PC-9 (cell line): ENCODE data around the gene CYP24A1. TPM values are rescaled to one million over a fixed set of nuclear protein-coding genes. Genes with fewer than 3 reads are reported as not detected.

Source experiments
- BruUV-seq: library from RNA; stranded (reverse); fragments of 400-500 nt; replicated peaks from 2 replicates; lab custom pipeline; 2021; lab: Mats Ljungman, UMichigan
- CTCF ChIA-PET: fragments of 300-600 bp; sonication (Branson Sonifier 250); formaldehyde crosslinking; loops from one replicate; lab custom pipeline; 2022; ENCODE audit warnings: antibody characterized with exemption; lab: Charles Lee
- POLR2A ChIA-PET: fragments of 300-600 bp; sonication (Branson Sonifier 250); formaldehyde crosslinking; loops from one replicate; lab custom pipeline; 2022; ENCODE audit warnings: antibody characterized with exemption; ENCODE audit not compliant: unreplicated experiment; lab: Charles Lee
- DNase-seq, 2 experiments: peaks; one replicate each; pipeline versions ENCODE4 v3.0.0 to v3.0.0-alpha.2; 2015 to 2022; ENCODE audit warnings: mixed read lengths in 1 of 2
- H2AFZ ChIP-seq: fragments of 200-600 bp; sonication (generic); 2 replicates; pipeline ENCODE4 v1.8.1; 2017; ENCODE audit warnings: antibody characterized with exemption
- H3F3A ChIP-seq: fragments of 200-600 bp; sonication (generic); 2 replicates; pipeline ENCODE4 v1.8.1; 2017; ENCODE audit warnings: antibody characterized with exemption, mild to moderate bottlenecking, low read depth; ENCODE audit not compliant: insufficient read depth
- H3K27ac ChIP-seq: fragments of 200-600 bp; sonication (generic); 2 replicates; pipeline ENCODE4 v1.6.1; 2016; ENCODE audit warnings: mixed run types
- H3K27me3 ChIP-seq: fragments of 200-600 bp; sonication (generic); 2 replicates; pipeline ENCODE4 v1.6.1; 2016; ENCODE audit warnings: low read depth, mixed run types; ENCODE audit not compliant: insufficient read depth
- H3K36me3 ChIP-seq: fragments of 200-600 bp; sonication (generic); 2 replicates; pipeline ENCODE4 v1.6.1; 2016; ENCODE audit warnings: low read depth, mixed run types
- H3K4me1 ChIP-seq: fragments of 200-600 bp; sonication (generic); replicated peaks from 2 replicates; pipeline ENCODE4 v1.6.1; 2016; ENCODE audit warnings: mixed run types; ENCODE audit not compliant: insufficient read depth
- H3K4me2 ChIP-seq: fragments of 200-600 bp; sonication (generic); 2 replicates; pipeline ENCODE4 v1.6.1; 2017; ENCODE audit warnings: mixed run types
- H3K4me3 ChIP-seq: fragments of 200-600 bp; sonication (generic); 2 replicates; pipeline ENCODE4 v1.6.1; 2016; ENCODE audit warnings: mixed run types
- H3K79me2 ChIP-seq: fragments of 200-600 bp; sonication (generic); 2 replicates; pipeline ENCODE4 v1.6.1; 2017; ENCODE audit warnings: low read depth, mixed run types
- H3K9me2 ChIP-seq: fragments of 200-600 bp; sonication (generic); 2 replicates; pipeline ENCODE4 v1.8.1; 2017; ENCODE audit warnings: mild to moderate bottlenecking; ENCODE audit not compliant: insufficient read depth
- H3K9me3 ChIP-seq: fragments of 200-600 bp; sonication (generic); 2 replicates; pipeline ENCODE4 v1.8.1; 2016; ENCODE audit warnings: low read depth; ENCODE audit not compliant: insufficient read depth
- H4K20me1 ChIP-seq: fragments of 200-600 bp; sonication (generic); 2 replicates; pipeline ENCODE4 v1.8.1; 2017; ENCODE audit not compliant: insufficient read depth
- CTCF ChIP-seq: fragments of 200-600 bp; sonication (generic); conservative IDR thresholded peaks from 2 replicates; pipeline ENCODE4 v1.6.1; 2017; ENCODE audit warnings: mixed run types, antibody characterized with exemption, mild to moderate bottlenecking, moderate library complexity
- EZH2 ChIP-seq: fragments of 200-600 bp; sonication (generic); IDR thresholded peaks from 2 replicates; pipeline ENCODE4 v1.8.0; 2017; ENCODE audit warnings: antibody characterized with exemption, low read depth
- intact Hi-C: fragments of 100-400 bp; cut with micrococcal nuclease; formaldehyde crosslinking; loops from one replicate; pipeline ENCODE4 v1.10.0; 2022; ENCODE audit not compliant: unreplicated experiment
- total RNA-seq: library from RNA; stranded (reverse); gene quantifications from 2 replicates; pipeline ENCODE4 v1.2.3, GENCODE V29; 2021

CYP24A1 gene
- total RNA-seq, 1 experiment from 2014 or later, result 4.9 TPM

DNA sequence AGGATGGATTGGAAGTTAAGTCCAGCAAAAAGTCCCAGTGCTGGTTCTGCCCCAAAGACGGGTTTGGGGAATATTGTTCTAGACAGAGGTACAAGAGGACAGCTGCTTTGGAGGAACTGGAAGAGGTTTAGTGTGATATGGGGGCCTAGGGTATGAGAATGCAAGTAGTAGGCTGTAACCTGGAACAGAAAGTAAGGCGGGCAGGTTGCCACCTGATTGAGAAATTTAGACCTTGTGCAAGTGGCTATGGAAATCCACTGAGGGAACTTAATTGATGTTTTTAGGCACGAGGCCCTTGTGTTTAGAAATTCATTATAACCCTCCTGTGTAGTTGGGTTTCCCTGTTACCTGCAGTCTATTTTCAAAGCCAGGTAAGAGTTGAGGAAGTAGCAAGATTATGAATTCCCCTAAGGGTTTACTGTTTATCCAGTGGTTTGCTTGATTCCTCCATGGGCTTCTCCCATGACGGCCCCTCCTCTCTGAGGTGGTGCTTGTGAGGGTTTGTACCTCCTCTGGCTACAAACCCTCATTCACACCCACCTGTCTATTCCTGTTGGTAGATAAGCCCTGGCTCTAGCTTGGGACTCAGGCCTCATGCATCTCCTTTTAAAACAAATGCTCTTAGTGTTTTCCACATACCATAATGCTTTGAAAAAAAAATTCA lies 61.4 kb downstream of the CYP24A1 start:
- H3K4me2 ChIP-seq, result no peak overlapping the region
- H3K4me3 ChIP-seq, result no peak overlapping the region
- H3K27me3 ChIP-seq, result no peaks in the 10 kb centered on the region
- POLR2A ChIA-PET, result no interaction called here
- no peaks in the 10 kb centered on the region for H3K9me3 ChIP-seq
- CTCF ChIA-PET, result no interaction called here
- no peaks in the 10 kb centered on the region for H3K79me2 ChIP-seq
- peaks cover 76% of the 10 kb centered on the region for H3K4me1 ChIP-seq
- no peak overlapping the region for H2AFZ ChIP-seq
- H4K20me1 ChIP-seq, result no peaks in the 10 kb centered on the region
- H3K36me3 ChIP-seq, result no peaks in the 10 kb centered on the region
- TF ChIP-seq CTCF (no peak), EZH2 (no peak)
- peak in 1 of 2 experiments; percentile 80 for DNase-seq
- H3F3A ChIP-seq, result peaks cover 44% of the 10 kb centered on the region
- intact Hi-C loops, result no loop called here
- no peaks in the 10 kb centered on the region for H3K9me2 ChIP-seq
- peak overlapping the region; percentile 97 for H3K27ac ChIP-seq
- no TSS peak for BruUV-seq

DNA sequence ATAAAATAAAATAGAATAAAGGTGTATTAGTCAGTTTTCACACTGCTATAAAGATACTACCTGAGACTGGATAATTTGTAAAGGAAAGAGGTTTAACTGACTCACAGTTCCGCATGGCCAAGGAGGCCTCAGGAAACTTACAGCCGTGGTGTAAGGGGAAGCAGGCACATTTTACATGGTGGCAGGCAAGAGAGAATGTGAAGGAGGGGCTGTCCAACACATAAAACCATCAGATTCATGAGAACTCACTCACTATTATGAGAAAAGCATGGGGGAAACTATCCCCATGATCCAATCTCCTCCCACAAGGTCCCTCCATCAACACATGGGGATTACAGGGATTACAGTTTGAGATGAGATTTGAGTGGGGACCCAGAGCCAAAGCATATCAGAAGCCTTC lies 62.3 kb downstream of the CYP24A1 start:
- intact Hi-C loops, result no loop called here
- no peaks in the 10 kb centered on the region for H4K20me1 ChIP-seq
- H3K27me3 ChIP-seq, result no peaks in the 10 kb centered on the region
- no peak for DNase-seq
- no peaks in the 10 kb centered on the region for H3K36me3 ChIP-seq
- ChIA-PET CTCF (no interaction called here), POLR2A (no interaction called here)
- H3K4me1 ChIP-seq, result peaks cover 68% of the 10 kb centered on the region
- TF ChIP-seq CTCF (no peak), EZH2 (no peak)
- no TSS peak for BruUV-seq
- H3K27ac ChIP-seq, result peak overlapping the region; percentile 97
- no peak overlapping the region for H2AFZ ChIP-seq
- no peaks in the 10 kb centered on the region for H3K9me2 ChIP-seq
- H3K4me3 ChIP-seq, result no peak overlapping the region
- H3K79me2 ChIP-seq, result no peaks in the 10 kb centered on the region
- no peak overlapping the region for H3K4me2 ChIP-seq
- H3F3A ChIP-seq, result peaks cover 38% of the 10 kb centered on the region
- no peaks in the 10 kb centered on the region for H3K9me3 ChIP-seq

- H3K27me3 ChIP-seq, result no peaks in the 10 kb centered on the region
- peaks cover 30% of the 10 kb centered on the region for H3F3A ChIP-seq
- peak in 1 of 2 experiments; percentile 51 for DNase-seq
- H4K20me1 ChIP-seq, result no peaks in the 10 kb centered on the region
- H3K4me1 ChIP-seq, result peaks cover 59% of the 10 kb centered on the region
- no peaks in the 10 kb centered on the region for H3K79me2 ChIP-seq
- H2AFZ ChIP-seq, result 0 out of 2 replicates have a peak overlapping the region, but pooled peaks have one; percentile 6
- H3K27ac ChIP-seq, result peak overlapping the region; percentile 70
- peak overlapping the region; percentile 7 for H3K4me2 ChIP-seq
- TF ChIP-seq CTCF (no peak), EZH2 (no peak)
- no peaks in the 10 kb centered on the region for H3K36me3 ChIP-seq
- intact Hi-C loops, result no loop called here
- H3K9me2 ChIP-seq, result no peaks in the 10 kb centered on the region
- H3K9me3 ChIP-seq, result no peaks in the 10 kb centered on the region
- CTCF ChIA-PET, result no interaction called here
- H3K4me3 ChIP-seq, result no peak overlapping the region
- POLR2A ChIA-PET, result no interaction called here
- no TSS peak for BruUV-seq
Measured at GRCh38 chr20:54110457-54110856, 63.3 kb downstream of the CYP24A1 start.
